Vagina (tissue), 2 donors: ENCODE measurements around the gene MYOZ3.

ENCODE experiments used
- POLR2A ChIP-seq, 2 donors: fragments of 450-650 bp; IDR thresholded peaks; one replicate each; pipeline ENCODE4 v1.6.1; 2017; ENCODE audit warnings: antibody characterized with exemption in 2 of 2, mild to moderate bottlenecking in 2 of 2, moderate library complexity in 2 of 2
- POLR2AphosphoS5 ChIP-seq, 2 donors: sonication (generic); formaldehyde crosslinking; IDR thresholded peaks; one replicate each; pipeline ENCODE4 v1.9.0; 2017; ENCODE audit warnings: antibody characterized with exemption in 2 of 2, mild to moderate bottlenecking in 2 of 2, low read depth in 1 of 2; ENCODE audit not compliant: insufficient read depth in 1 of 2
- TF ChIP-seq, protein P1 (sequence below), 3 experiments: fragments of 450-650 bp in 2 of 3; fragments of 200-600 bp in 1 of 3; sonication (generic) in 1 of 3; IDR thresholded peaks; one replicate each; pipeline ENCODE4 v1.5.1; 2017 to 2019; ENCODE audit warnings: antibody characterized with exemption in 3 of 3, mild to moderate bottlenecking in 2 of 3, moderate library complexity in 2 of 3

- TF ChIP-seq, protein P1, sequence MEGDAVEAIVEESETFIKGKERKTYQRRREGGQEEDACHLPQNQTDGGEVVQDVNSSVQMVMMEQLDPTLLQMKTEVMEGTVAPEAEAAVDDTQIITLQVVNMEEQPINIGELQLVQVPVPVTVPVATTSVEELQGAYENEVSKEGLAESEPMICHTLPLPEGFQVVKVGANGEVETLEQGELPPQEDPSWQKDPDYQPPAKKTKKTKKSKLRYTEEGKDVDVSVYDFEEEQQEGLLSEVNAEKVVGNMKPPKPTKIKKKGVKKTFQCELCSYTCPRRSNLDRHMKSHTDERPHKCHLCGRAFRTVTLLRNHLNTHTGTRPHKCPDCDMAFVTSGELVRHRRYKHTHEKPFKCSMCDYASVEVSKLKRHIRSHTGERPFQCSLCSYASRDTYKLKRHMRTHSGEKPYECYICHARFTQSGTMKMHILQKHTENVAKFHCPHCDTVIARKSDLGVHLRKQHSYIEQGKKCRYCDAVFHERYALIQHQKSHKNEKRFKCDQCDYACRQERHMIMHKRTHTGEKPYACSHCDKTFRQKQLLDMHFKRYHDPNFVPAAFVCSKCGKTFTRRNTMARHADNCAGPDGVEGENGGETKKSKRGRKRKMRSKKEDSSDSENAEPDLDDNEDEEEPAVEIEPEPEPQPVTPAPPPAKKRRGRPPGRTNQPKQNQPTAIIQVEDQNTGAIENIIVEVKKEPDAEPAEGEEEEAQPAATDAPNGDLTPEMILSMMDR (IDR thresholded peaks at IDR 0.05), result no peak
- no peak for TF ChIP-seq POLR2A (IDR thresholded peaks at IDR 0.05)
- TF ChIP-seq POLR2AphosphoS5 (IDR thresholded peaks at IDR 0.05; ENCODE audit: insufficient read depth in 1 of 2, low read depth in 1 of 2), result no peak
These were observed 42.7 kb downstream of the MYOZ3 start for GRCh38 chr5:150703762-150704161.
